Measurements from ENCODE around the gene DENND4A. TPM values are rescaled to one million over a fixed set of nuclear protein-coding genes. Genes with fewer than 3 reads are reported as not detected.

DENND4A gene
- polyA plus RNA-seq, 1 of the 3 experiments (the other 2 are of a cell fraction): 2.5 TPM

DNA sequence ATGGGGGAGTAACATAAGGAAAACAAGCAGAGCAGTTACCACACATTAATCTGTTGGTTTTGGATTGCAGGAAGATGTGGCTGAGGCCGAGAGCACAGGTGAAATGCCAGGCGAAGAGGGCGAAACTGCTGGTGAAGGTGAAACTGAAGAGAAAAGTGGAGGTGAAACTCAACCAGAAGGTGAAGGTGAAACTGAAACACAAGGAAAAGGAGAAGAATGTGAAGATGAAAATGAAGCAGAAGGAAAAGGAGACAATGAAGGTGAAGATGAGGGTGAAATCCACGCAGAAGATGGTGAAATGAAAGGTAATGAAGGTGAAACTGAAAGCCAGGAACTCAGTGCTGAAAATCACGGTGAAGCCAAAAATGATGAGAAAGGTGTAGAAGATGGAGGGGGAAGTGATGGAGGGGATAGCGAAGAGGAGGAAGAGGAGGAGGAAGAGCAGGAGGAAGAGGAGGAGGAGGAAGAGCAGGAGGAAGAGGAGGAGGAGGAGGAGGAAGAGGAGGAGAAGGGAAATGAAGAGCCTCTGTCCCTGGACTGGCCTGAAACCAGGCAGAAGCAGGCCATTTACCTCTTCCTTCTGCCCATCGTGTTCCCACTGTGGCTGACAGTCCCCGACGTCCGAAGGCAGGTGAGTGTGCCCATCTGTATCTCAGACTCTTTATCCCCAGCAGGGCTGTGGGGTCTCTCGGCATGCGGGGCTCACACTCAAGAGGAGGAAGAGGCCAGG is 141.6 kb downstream of the DENND4A start:
- whole genome bisulfite sequencing (ENCODE audit: low lambda C conversion rate): 91% methylated on average over 12 of the region's 12 CpGs
- no peaks in the 10 kb centered on the region for H3K9me3 ChIP-seq
- no peak overlapping the region for H3K4me3 ChIP-seq (ENCODE audit: low read depth in 2 of 2, low read length in 1 of 2)
- no peaks in the 10 kb centered on the region for H3K9me2 ChIP-seq
- no peak for DNase-seq
- POLR2A ChIA-PET: no interaction called here
- TF ChIP-seq NFIC (IDR thresholded peaks at IDR 0.05; ENCODE audit: borderline replicate concordance) (no peak), SMC3 (IDR thresholded peaks at IDR 0.05; ENCODE audit: low read depth, low read length) (no peak), CHD2 (IDR thresholded peaks at IDR 0.05; ENCODE audit: low read length, partially characterized antibody) (no peak), RFX5 (IDR thresholded peaks at IDR 0.05; ENCODE audit: low read length) (no peak), EZH2phosphoT487 (IDR thresholded peaks at IDR 0.05; ENCODE audit: borderline replicate concordance, low read depth) (no peak), POLR2AphosphoS5 (IDR thresholded peaks at IDR 0.05; ENCODE audit: low read depth, low read length) (no peak), FOXJ3 (CRISPR knock-in tag; IDR thresholded peaks at IDR 0.05) (no peak), FOSL2 (IDR thresholded peaks at IDR 0.05; ENCODE audit: borderline replicate concordance, low read depth) (no peak), ELF1 (IDR thresholded peaks at IDR 0.05) (no peak), GATA2 (CRISPR knock-in tag; IDR thresholded peaks at IDR 0.05) (no peak)
- TF ChIP-seq, protein P1, sequence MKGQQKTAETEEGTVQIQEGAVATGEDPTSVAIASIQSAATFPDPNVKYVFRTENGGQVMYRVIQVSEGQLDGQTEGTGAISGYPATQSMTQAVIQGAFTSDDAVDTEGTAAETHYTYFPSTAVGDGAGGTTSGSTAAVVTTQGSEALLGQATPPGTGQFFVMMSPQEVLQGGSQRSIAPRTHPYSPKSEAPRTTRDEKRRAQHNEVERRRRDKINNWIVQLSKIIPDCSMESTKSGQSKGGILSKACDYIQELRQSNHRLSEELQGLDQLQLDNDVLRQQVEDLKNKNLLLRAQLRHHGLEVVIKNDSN (IDR thresholded peaks at IDR 0.05; ENCODE audit: borderline replicate concordance, low read depth): no peak
- TF ChIP-seq, protein P2, sequence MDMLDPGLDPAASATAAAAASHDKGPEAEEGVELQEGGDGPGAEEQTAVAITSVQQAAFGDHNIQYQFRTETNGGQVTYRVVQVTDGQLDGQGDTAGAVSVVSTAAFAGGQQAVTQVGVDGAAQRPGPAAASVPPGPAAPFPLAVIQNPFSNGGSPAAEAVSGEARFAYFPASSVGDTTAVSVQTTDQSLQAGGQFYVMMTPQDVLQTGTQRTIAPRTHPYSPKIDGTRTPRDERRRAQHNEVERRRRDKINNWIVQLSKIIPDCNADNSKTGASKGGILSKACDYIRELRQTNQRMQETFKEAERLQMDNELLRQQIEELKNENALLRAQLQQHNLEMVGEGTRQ (IDR thresholded peaks at IDR 0.05; ENCODE audit: borderline replicate concordance, low read depth, low read length): no peak
- TF ChIP-seq, protein P3, sequence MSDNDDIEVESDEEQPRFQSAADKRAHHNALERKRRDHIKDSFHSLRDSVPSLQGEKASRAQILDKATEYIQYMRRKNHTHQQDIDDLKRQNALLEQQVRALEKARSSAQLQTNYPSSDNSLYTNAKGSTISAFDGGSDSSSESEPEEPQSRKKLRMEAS (IDR thresholded peaks at IDR 0.05; ENCODE audit: low read depth): no peak
- TF ChIP-seq, protein P4, sequence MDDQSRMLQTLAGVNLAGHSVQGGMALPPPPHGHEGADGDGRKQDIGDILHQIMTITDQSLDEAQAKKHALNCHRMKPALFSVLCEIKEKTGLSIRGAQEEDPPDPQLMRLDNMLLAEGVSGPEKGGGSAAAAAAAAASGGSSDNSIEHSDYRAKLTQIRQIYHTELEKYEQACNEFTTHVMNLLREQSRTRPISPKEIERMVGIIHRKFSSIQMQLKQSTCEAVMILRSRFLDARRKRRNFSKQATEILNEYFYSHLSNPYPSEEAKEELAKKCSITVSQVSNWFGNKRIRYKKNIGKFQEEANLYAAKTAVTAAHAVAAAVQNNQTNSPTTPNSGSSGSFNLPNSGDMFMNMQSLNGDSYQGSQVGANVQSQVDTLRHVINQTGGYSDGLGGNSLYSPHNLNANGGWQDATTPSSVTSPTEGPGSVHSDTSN (IDR thresholded peaks at IDR 0.05): no peak
- TF ChIP-seq, protein P5, sequence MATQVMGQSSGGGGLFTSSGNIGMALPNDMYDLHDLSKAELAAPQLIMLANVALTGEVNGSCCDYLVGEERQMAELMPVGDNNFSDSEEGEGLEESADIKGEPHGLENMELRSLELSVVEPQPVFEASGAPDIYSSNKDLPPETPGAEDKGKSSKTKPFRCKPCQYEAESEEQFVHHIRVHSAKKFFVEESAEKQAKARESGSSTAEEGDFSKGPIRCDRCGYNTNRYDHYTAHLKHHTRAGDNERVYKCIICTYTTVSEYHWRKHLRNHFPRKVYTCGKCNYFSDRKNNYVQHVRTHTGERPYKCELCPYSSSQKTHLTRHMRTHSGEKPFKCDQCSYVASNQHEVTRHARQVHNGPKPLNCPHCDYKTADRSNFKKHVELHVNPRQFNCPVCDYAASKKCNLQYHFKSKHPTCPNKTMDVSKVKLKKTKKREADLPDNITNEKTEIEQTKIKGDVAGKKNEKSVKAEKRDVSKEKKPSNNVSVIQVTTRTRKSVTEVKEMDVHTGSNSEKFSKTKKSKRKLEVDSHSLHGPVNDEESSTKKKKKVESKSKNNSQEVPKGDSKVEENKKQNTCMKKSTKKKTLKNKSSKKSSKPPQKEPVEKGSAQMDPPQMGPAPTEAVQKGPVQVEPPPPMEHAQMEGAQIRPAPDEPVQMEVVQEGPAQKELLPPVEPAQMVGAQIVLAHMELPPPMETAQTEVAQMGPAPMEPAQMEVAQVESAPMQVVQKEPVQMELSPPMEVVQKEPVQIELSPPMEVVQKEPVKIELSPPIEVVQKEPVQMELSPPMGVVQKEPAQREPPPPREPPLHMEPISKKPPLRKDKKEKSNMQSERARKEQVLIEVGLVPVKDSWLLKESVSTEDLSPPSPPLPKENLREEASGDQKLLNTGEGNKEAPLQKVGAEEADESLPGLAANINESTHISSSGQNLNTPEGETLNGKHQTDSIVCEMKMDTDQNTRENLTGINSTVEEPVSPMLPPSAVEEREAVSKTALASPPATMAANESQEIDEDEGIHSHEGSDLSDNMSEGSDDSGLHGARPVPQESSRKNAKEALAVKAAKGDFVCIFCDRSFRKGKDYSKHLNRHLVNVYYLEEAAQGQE (IDR thresholded peaks at IDR 0.05; ENCODE audit: low read depth, low read length): no peak
- no peak overlapping the region for H3K27ac ChIP-seq (ENCODE audit: low read depth in 2 of 2, low read length in 1 of 2)
- peaks cover 11% of the 10 kb centered on the region for H3F3A ChIP-seq (replicated peaks; ENCODE audit: insufficient read depth)
- no peak overlapping the region for H3K4me2 ChIP-seq
- H3K27me3 ChIP-seq (ENCODE audit: insufficient read depth): no peaks in the 10 kb centered on the region
- no peaks in the 10 kb centered on the region for H3K79me2 ChIP-seq (ENCODE audit: insufficient read depth)
- H4K20me1 ChIP-seq (ENCODE audit: insufficient read depth): no peaks in the 10 kb centered on the region
- H2AFZ ChIP-seq (ENCODE audit: low read depth): no peak overlapping the region
- no peak overlapping the region for H3K9ac ChIP-seq
- peaks cover 5 to 18% of the 10 kb centered on the region in 2 experiments; a peak in 3 of 4 replicates for H3K4me1 ChIP-seq (ENCODE audit: control insufficient read depth in 1 of 2, insufficient read depth in 2 of 2, low read depth in 1 of 2, low read length in 1 of 2)
- CTCF ChIA-PET: interaction anchor here (0.6 to 3.0 kb wide), 6 partner anchors 8 to 250 kb away, joined by 3 to 22 read pairs (median 6); no protein-coding TSS in a partner anchor
- peaks cover 3 to 7% of the 10 kb centered on the region in 2 experiments for H3K36me3 ChIP-seq (replicated peaks in 1 of 2; ENCODE audit: control insufficient read depth in 1 of 2, insufficient read depth in 2 of 2, low read length in 1 of 2)
